ENCODE measurements around the gene ROBO1. TPM values are rescaled to one million over a fixed set of nuclear protein-coding genes. Genes with fewer than 3 reads are reported as not detected.
A peak's percentile ranks its signal among the peaks of the same experiment; 100 is the strongest.

ROBO1 gene
- total and polyA plus RNA-seq, 2 donors (not counting 1 experiment from before 2014, with no cell fraction given): 0.27 to 3.2 TPM

DNA sequence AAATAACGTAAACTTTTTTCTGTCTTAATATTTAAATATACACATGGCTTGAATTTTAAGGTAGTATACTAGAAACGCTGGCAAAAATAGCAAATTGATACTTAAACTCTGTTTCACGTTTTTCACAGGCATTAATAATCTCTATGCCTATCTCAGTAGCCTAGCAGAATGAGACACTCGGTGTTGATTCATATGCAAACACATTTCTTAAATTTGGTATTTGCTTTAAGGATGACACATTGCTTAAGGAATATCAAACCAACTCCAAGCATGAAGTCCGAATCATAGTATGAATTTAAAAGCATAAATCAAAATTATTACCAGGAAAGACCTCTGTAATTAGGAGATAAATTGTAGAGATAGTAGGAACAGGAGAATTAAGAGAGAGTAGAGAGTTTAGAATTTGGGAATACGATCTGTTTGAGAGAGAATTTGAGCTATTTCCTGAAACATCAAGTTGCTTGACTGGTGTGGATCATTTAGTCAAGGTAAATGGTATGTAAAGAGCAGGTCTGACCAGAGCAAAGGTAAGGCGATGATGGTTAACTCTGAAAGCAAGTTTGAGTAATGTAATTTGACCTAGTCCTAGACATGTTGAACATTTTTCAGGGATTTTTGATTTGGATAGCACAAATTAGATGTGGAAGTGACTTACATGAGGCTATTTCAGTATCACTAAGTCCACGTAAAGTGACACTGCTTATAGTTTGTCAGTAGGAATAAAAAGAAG is 236.1 kb downstream of the ROBO1 start:
- ATAC-seq (ENCODE audit: low read depth) (no peak), DNase-seq (no peak)
- Mint-ChIP-seq H3K27ac (no peak overlapping the region), H3K4me1 (no peaks in the 10 kb centered on the region), H3K4me3 (no peak overlapping the region), H3K9me3 (ENCODE audit: insufficient read depth) (no peaks in the 10 kb centered on the region), H3K27me3 (no peaks in the 10 kb centered on the region)
- Histone ChIP-seq H3K9me3 (ENCODE audit: control extremely low read depth in 1 of 3, control insufficient read depth in 2 of 3, insufficient read depth in 1 of 3, low read length in 2 of 3) (no peaks in the 10 kb centered on the region), H3K4me1 (ENCODE audit: control insufficient read depth in 2 of 2, insufficient read depth in 2 of 2, low read length in 2 of 2) (no peaks in the 10 kb centered on the region), H3K27me3 (replicated peaks in 1 of 4; ENCODE audit: control extremely low read depth in 1 of 4, control insufficient read depth in 3 of 4, insufficient read depth in 4 of 4, low read length in 3 of 4) (no peaks in the 10 kb centered on the region), H2AFZ (ENCODE audit: insufficient read depth, low read depth, low read length, poor library complexity, severe bottlenecking) (no peak overlapping the region), H3K36me3 (replicated peaks in 1 of 2; ENCODE audit: control extremely low read depth in 1 of 2, control insufficient read depth in 1 of 2, extremely low read depth in 1 of 2, insufficient read depth in 2 of 2, low read length in 1 of 2) (no peaks in the 10 kb centered on the region), H3K4me2 (replicated peaks; ENCODE audit: low read depth, low read length, poor library complexity, severe bottlenecking) (no peak overlapping the region), H3K79me2 (ENCODE audit: control insufficient read depth, insufficient read depth, low read length) (no peaks in the 10 kb centered on the region), H3K27ac (ENCODE audit: low read length in 2 of 2) (no peak overlapping the region), H3K4me3 (ENCODE audit: control extremely low read depth in 1 of 5, extremely low read depth in 1 of 5, insufficient read depth in 1 of 5, low read depth in 2 of 5, low read length in 4 of 5) (no peak overlapping the region), H4K20me1 (ENCODE audit: control insufficient read depth, insufficient read depth, low read length, poor library complexity, severe bottlenecking) (no peaks in the 10 kb centered on the region), H3K9ac (ENCODE audit: low read length) (no peak overlapping the region)
- TF ChIP-seq, protein P1, sequence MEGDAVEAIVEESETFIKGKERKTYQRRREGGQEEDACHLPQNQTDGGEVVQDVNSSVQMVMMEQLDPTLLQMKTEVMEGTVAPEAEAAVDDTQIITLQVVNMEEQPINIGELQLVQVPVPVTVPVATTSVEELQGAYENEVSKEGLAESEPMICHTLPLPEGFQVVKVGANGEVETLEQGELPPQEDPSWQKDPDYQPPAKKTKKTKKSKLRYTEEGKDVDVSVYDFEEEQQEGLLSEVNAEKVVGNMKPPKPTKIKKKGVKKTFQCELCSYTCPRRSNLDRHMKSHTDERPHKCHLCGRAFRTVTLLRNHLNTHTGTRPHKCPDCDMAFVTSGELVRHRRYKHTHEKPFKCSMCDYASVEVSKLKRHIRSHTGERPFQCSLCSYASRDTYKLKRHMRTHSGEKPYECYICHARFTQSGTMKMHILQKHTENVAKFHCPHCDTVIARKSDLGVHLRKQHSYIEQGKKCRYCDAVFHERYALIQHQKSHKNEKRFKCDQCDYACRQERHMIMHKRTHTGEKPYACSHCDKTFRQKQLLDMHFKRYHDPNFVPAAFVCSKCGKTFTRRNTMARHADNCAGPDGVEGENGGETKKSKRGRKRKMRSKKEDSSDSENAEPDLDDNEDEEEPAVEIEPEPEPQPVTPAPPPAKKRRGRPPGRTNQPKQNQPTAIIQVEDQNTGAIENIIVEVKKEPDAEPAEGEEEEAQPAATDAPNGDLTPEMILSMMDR (IDR thresholded peaks at IDR 0.05): no peak
- no peak for TF ChIP-seq EZH2 (IDR thresholded peaks at IDR 0.05; ENCODE audit: borderline replicate concordance, insufficient read depth, low read depth, low read length, poor library complexity, severe bottlenecking)
- intact Hi-C loops (cut with micrococcal nuclease): no loop called here
- CTCF ChIA-PET: no interaction called here
- 76% methylated on average over 2 of the region's 8 CpGs for WGBS (ENCODE audit: insufficient coverage)
- POLR2A ChIA-PET: no interaction called here

DNA sequence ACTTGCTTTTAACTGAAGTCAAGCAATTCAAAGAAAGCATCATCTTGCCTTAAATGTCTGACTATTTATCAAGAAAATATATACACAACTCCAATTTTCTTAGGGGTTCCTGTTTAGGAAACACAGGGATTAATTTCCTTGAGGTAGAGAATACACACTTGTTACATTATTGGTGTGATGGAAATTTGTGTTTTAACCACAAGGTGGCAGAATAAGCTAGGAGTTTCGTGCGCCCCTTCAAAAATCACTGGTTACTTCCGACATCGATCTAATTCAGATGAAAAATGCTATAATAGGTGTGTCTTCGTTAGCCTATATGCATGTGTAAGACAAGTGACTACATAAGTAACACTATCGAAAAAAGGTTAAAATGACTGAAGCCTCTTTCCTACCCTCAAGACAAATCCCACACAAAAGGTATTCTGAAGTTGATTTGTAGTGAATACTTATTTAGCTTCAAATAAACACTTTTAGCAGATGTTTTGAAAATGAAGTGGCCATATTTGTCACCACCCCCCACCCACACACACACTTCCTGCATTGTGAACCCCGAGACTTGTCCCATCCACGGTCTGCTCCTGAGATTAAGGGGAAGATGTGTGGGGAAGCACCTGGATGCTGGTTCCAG is 246.5 kb downstream of the ROBO1 start:
- H3K9me3 Mint-ChIP-seq (ENCODE audit: insufficient read depth): no peaks in the 10 kb centered on the region
- DNase-seq (no peak), ATAC-seq (ENCODE audit: low read depth) (no peak)
- ChIA-PET POLR2A (no interaction called here), CTCF (no interaction called here)
- TF ChIP-seq, protein P1 (IDR thresholded peaks at IDR 0.05): peak; percentile 39
- no peak for TF ChIP-seq EZH2 (IDR thresholded peaks at IDR 0.05; ENCODE audit: borderline replicate concordance, insufficient read depth, low read depth, low read length, poor library complexity, severe bottlenecking)
- Histone ChIP-seq H3K4me3 (ENCODE audit: control extremely low read depth in 1 of 5, extremely low read depth in 1 of 5, insufficient read depth in 1 of 5, low read depth in 2 of 5, low read length in 4 of 5) (no peak overlapping the region), H3K27me3 (replicated peaks in 1 of 4; ENCODE audit: control extremely low read depth in 1 of 4, control insufficient read depth in 3 of 4, insufficient read depth in 4 of 4, low read length in 3 of 4) (no peaks in the 10 kb centered on the region), H2AFZ (ENCODE audit: insufficient read depth, low read depth, low read length, poor library complexity, severe bottlenecking) (no peak overlapping the region), H3K9ac (ENCODE audit: low read length) (no peak overlapping the region), H3K4me2 (replicated peaks; ENCODE audit: low read depth, low read length, poor library complexity, severe bottlenecking) (no peak overlapping the region), H4K20me1 (ENCODE audit: control insufficient read depth, insufficient read depth, low read length, poor library complexity, severe bottlenecking) (no peaks in the 10 kb centered on the region), H3K4me1 (ENCODE audit: control insufficient read depth in 2 of 2, insufficient read depth in 2 of 2, low read length in 2 of 2) (no peaks in the 10 kb centered on the region), H3K36me3 (replicated peaks in 1 of 2; ENCODE audit: control extremely low read depth in 1 of 2, control insufficient read depth in 1 of 2, extremely low read depth in 1 of 2, insufficient read depth in 2 of 2, low read length in 1 of 2) (no peaks in the 10 kb centered on the region), H3K9me3 (ENCODE audit: control extremely low read depth in 1 of 3, control insufficient read depth in 2 of 3, insufficient read depth in 1 of 3, low read length in 2 of 3) (no peaks in the 10 kb centered on the region), H3K27ac (ENCODE audit: low read length in 2 of 2) (no peak overlapping the region), H3K79me2 (ENCODE audit: control insufficient read depth, insufficient read depth, low read length) (no peaks in the 10 kb centered on the region)
- intact Hi-C loops (cut with micrococcal nuclease): no loop called here
- no peaks in the 10 kb centered on the region for H3K4me1 Mint-ChIP-seq
- no peak overlapping the region for H3K27ac Mint-ChIP-seq
- no CpG with 5 or more reads among the region's 8 CpGs for WGBS (ENCODE audit: insufficient coverage)
- no peak overlapping the region for H3K4me3 Mint-ChIP-seq
- no peaks in the 10 kb centered on the region for H3K27me3 Mint-ChIP-seq

All from B cell (primary cell).